HG02759 (cell line): ENCODE results near the gene MAPK8IP2.
"Not testable (repeated sequence)": the region's sequence is repeated elsewhere in the genome, so short reads cannot be mapped to it uniquely, and the experiment has no call there.

Experiments
- ATAC-seq: cut with Tn5 transposase; IDR thresholded peaks from one replicate; pipeline ENCODE4 v1.9.1; 2021; ENCODE audit warnings: mild to moderate bottlenecking, moderate library complexity; ENCODE audit not compliant: unreplicated experiment

Gene MAPK8IP2

GRCh38 chr22:50633771-50634170 lies 33.2 kb downstream of the MAPK8IP2 start:
- ATAC-seq = no peak

GRCh38 chr22:50635591-50635990 lies 35.0 kb downstream of the MAPK8IP2 start:
- ATAC-seq = no peak

- ATAC-seq = not testable (repeated sequence)
Measured at GRCh38 chr22:50640296-50640695, 39.7 kb downstream of the MAPK8IP2 start.

GRCh38 chr22:50640857-50641647 lies 40.5 kb downstream of the MAPK8IP2 start:
- no peak for ATAC-seq

GRCh38 chr22:50641696-50642607 lies 41.4 kb downstream of the MAPK8IP2 start:
- no peak for ATAC-seq

- not testable (repeated sequence) for ATAC-seq
Measured at GRCh38 chr22:50643021-50643820, 42.6 kb downstream of the MAPK8IP2 start.

GRCh38 chr22:50643821-50644101 lies 43.2 kb downstream of the MAPK8IP2 start:
- ATAC-seq = not testable (repeated sequence)

- no peak for ATAC-seq
Measured at GRCh38 chr22:50653256-50653655, 52.7 kb downstream of the MAPK8IP2 start.

GRCh38 chr22:50654664-50655063 lies 54.1 kb downstream of the MAPK8IP2 start:
- ATAC-seq = not testable (repeated sequence)

GRCh38 chr22:50656122-50657070 lies 55.8 kb downstream of the MAPK8IP2 start:
- ATAC-seq = no peak

GRCh38 chr22:50657925-50658324 lies 57.3 kb downstream of the MAPK8IP2 start:
- ATAC-seq = no peak

GRCh38 chr22:50659711-50660110 lies 59.1 kb downstream of the MAPK8IP2 start:
- ATAC-seq = not testable (repeated sequence)

GRCh38 chr22:50660306-50660705 lies 59.7 kb downstream of the MAPK8IP2 start:
- no peak for ATAC-seq
